GM19193 (cell line): Measurements from ENCODE around the gene PGLYRP4.

Experiments
- POLR2A ChIP-seq: IDR thresholded peaks from 4 replicates; pipeline ENCODE4 v1.6.1; 2011; ENCODE audit not compliant: insufficient read depth, insufficient read length; ENCODE audit errors: extremely low read depth

The PGLYRP4 gene

GRCh38 chr1:153293480-153293775 lies 55.2 kb downstream of the PGLYRP4 start:
- TF ChIP-seq POLR2A, result no peak

- TF ChIP-seq POLR2A, result no peak
Measured at GRCh38 chr1:153292740-153293479, 55.7 kb downstream of the PGLYRP4 start.

GRCh38 chr1:153292185-153292584 lies 56.5 kb downstream of the PGLYRP4 start:
- no peak for TF ChIP-seq POLR2A

DNA sequence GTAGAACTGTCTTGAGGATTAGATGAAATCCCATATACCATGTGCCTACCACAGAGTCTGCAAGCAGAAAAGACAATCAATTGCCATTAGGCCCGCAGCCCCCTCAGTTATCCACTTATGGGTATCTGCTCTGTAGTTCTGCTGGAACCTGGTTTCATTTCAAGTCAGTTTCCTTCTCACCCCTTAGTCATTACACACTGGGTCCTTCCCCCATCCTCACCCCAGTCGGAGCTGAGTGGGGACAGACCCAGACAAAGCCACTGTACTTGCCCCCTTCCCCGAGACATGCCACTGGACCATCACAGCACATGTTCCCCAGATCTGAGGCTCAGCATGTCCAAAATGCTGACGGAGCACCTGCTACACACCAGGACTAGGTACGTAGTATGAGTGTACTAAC lies 57.1 kb downstream of the PGLYRP4 start:
- no peak for TF ChIP-seq POLR2A

DNA sequence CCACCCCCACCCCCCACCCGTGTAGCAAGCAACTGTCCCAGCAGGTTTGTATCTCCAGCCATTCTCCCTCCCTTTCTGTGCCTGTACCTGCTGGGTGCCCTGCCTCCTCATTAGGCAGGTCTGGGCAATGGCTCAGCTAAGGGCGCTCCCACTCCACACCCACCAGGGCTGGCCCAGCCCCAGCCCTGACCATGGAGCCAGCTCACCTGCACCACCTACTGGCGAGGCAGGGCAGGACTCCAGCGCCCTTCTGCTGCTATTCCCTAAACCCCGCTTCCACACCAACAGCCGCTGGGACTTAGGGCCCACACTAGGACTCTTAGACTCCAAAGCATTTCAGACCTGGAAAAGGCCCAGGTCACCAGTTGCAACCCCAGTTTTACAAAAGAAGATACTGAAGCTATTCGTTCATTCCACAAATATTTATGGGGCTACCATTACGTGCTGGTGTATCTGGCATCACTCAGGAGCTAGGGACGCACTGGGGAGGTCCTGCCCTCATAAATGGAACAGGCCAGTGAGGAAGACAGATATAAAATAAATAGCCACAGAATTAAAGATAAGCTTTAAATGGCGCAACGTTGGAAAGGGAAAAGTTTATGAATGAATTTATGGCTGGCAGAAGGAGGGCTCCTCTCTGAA lies 59.9 kb downstream of the PGLYRP4 start:
- no peak for TF ChIP-seq POLR2A
